Measurements from ENCODE around the gene TMEM167A. TPM values are rescaled to one million over a fixed set of nuclear protein-coding genes. Genes with fewer than 3 reads are reported as not detected.
A peak's percentile ranks its signal among the peaks of the same experiment; 100 is the strongest.

The TMEM167A gene
- total RNA-seq, 6 experiments from 2014 or later = 22.4 to 48.4 (median 39.0) TPM

DNA sequence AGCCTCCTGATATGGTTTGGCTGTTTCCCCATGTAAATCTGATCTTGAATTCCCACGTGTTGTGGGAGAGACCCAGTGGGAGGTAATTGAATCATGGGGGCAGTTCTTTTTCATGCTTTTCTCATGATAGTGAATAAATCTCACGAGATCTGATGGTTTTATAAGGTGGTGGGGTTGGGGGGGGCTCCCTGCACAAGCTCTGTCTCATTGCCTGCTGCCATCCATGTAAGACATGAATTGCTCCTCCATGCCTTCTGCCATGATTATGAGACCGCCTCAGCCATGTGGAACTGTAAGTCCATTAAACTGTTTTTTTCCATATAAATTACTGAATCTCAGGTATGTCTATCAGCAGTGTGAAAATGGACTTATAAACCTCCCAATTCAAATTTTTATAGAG lies 13.0 kb upstream of the TMEM167A start:
- intact Hi-C loops (cut with DNase I) = no loop called here

DNA sequence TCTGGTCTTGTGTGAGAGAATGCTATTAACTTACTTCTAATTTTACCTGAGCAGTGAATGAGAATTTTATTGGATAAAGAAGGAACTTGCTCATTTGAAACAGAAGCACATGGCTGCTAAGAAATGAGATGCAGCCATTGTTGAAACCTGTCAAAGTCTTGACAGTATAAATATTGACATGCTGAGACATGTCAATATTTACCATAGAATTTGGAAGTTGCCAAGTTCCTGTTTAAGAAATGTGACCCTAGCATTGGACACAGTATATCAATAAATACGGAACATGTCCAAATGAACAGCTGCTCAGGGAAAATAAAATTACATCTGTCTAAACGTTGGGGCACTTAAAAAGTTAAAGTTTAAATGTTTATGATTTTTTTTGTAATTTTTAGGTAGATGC lies 7.9 kb upstream of the TMEM167A start:
- intact Hi-C loops (cut with DNase I) = no loop called here
- no peak for DNase-seq
- WGBS (ENCODE audit: insufficient coverage, low coverage, low lambda C conversion rate, missing lambda C conversion rate) = 14% methylated on average over 2 of the region's 2 CpGs

More for the DNA sequence above, 13.0 kb upstream of the TMEM167A start:
- no peaks in the 10 kb centered on the region for H3K36me3 ChIP-seq
- H3K27ac ChIP-seq = no peak overlapping the region
- no peak overlapping the region for H3K4me3 ChIP-seq
- no peak for DNase-seq
- no peak for TF ChIP-seq POLR2A (IDR thresholded peaks at IDR 0.05)
- TF ChIP-seq, protein P1, sequence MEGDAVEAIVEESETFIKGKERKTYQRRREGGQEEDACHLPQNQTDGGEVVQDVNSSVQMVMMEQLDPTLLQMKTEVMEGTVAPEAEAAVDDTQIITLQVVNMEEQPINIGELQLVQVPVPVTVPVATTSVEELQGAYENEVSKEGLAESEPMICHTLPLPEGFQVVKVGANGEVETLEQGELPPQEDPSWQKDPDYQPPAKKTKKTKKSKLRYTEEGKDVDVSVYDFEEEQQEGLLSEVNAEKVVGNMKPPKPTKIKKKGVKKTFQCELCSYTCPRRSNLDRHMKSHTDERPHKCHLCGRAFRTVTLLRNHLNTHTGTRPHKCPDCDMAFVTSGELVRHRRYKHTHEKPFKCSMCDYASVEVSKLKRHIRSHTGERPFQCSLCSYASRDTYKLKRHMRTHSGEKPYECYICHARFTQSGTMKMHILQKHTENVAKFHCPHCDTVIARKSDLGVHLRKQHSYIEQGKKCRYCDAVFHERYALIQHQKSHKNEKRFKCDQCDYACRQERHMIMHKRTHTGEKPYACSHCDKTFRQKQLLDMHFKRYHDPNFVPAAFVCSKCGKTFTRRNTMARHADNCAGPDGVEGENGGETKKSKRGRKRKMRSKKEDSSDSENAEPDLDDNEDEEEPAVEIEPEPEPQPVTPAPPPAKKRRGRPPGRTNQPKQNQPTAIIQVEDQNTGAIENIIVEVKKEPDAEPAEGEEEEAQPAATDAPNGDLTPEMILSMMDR (IDR thresholded peaks at IDR 0.05) = no peak
- ATAC-seq = no peak
- no peaks in the 10 kb centered on the region for H3K27me3 ChIP-seq
- H3K9me3 ChIP-seq = peaks cover 0 to 4% (median 0%) of the 10 kb centered on the region in 4 donors
- peaks cover 0 to 6% (median 0%) of the 10 kb centered on the region in 4 donors for H3K4me1 ChIP-seq
- WGBS (ENCODE audit: insufficient coverage, low coverage, low lambda C conversion rate, missing lambda C conversion rate) = 93% methylated on average over 3 of the region's 3 CpGs

DNA sequence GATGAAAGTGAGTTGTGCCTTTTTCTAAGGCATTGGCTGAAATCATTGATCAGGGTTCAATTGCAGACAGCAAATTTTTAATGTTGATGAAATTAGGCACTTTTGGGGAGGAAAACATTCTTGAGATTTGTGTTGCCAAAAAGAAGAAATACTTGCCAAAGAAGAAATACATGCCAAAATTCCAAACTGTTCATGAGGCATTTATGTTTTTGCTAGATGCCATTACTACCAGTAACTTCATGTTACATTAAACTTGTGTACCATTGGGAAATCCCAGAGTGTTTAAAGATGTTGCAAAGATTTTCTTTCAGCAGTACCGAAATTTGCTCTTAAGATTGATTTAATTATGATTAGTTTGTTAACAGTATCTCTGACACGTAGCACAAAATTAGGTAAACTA lies 7.1 kb upstream of the TMEM167A start:
- Histone ChIP-seq H3K27ac (no peak overlapping the region), H3K27me3 (no peaks in the 10 kb centered on the region), H3K36me3 (no peaks in the 10 kb centered on the region), H3K4me3 (no peak overlapping the region), H3K4me1 (peaks cover 0 to 14% (median 0%) of the 10 kb centered on the region in 4 donors), H3K9me3 (no peaks in the 10 kb centered on the region)
- intact Hi-C loops (cut with DNase I) = no loop called here
- WGBS (ENCODE audit: insufficient coverage, low coverage, low lambda C conversion rate, missing lambda C conversion rate) = 36% methylated on average over 2 of the region's 2 CpGs
- TF ChIP-seq POLR2A (IDR thresholded peaks at IDR 0.05) = no peak
- TF ChIP-seq, protein P1 (IDR thresholded peaks at IDR 0.05) = no peak
- ATAC-seq (peak in 2 of 4 donors; percentile 12 to 32), DNase-seq (no peak)

More for the DNA sequence above, 7.9 kb upstream of the TMEM167A start:
- Histone ChIP-seq H3K36me3 (no peaks in the 10 kb centered on the region), H3K4me3 (no peak overlapping the region), H3K9me3 (no peaks in the 10 kb centered on the region), H3K4me1 (peaks cover 0 to 14% (median 0%) of the 10 kb centered on the region in 4 donors), H3K27ac (no peak overlapping the region), H3K27me3 (no peaks in the 10 kb centered on the region)
- ATAC-seq = peak; percentile 85 to 96 (median 90)
- TF ChIP-seq POLR2A (IDR thresholded peaks at IDR 0.05) = no peak
- TF ChIP-seq, protein P1 (IDR thresholded peaks at IDR 0.05) = no peak

DNA sequence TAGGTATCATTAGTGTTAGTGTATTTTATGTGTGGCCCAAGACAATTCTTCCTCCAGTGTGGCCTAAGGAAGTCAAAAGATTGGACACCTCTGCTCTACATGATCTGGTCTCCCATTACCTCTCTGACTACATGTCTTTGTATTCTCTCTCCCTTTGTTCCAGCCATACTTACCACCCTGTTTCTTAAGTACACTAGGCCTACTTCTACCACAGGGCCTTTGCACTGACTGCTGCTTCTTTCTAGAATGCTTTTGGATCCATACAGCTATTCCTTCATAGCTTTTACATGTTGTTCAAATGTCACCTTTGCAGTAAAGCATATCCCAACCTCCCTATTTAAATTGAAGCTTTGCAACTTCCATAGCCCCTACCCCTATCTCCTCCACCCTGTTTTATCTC lies 5.6 kb upstream of the TMEM167A start:
- TF ChIP-seq, protein P1 (IDR thresholded peaks at IDR 0.05) = no peak
- no peak for TF ChIP-seq POLR2A (IDR thresholded peaks at IDR 0.05)
- no peaks in the 10 kb centered on the region for H3K36me3 ChIP-seq
- no peak overlapping the region for H3K4me3 ChIP-seq
- no peaks in the 10 kb centered on the region for H3K9me3 ChIP-seq
- no peak overlapping the region for H3K27ac ChIP-seq
- intact Hi-C loops (cut with DNase I) = no loop called here
- no peaks in the 10 kb centered on the region for H3K27me3 ChIP-seq
- H3K4me1 ChIP-seq = peaks cover 0 to 19% (median 0%) of the 10 kb centered on the region in 4 donors
- DNase-seq (no peak), ATAC-seq (no peak)

All from right lobe of liver (tissue), 6 donors.